ENCODE measurements around the gene DPP9. TPM values are rescaled to one million over a fixed set of nuclear protein-coding genes. Genes with fewer than 3 reads are reported as not detected.

The DPP9 gene
- total RNA-seq, 1 donor from 2014 or later, result 17.1 TPM

GRCh38 chr19:4654437-4655361 lies 68.9 kb downstream of the DPP9 start:
- Histone ChIP-seq H4K20me1 (ENCODE audit: low read depth) (peaks cover 2% of the 10 kb centered on the region), H3F3A (ENCODE audit: low read depth) (no peaks in the 10 kb centered on the region), H3K79me2 (ENCODE audit: low read depth) (no peaks in the 10 kb centered on the region), H3K27me3 (no peaks in the 10 kb centered on the region), H3K4me2 (no peak overlapping the region), H3K9me3 (ENCODE audit: low read depth) (no peaks in the 10 kb centered on the region), H3K9ac (no peak overlapping the region), H3K27ac (no peak overlapping the region), H3K4me3 (no peak overlapping the region), H3K36me3 (no peaks in the 10 kb centered on the region), H2AFZ (replicated peaks) (no peak overlapping the region), H3K4me1 (no peaks in the 10 kb centered on the region)
- Mint-ChIP-seq H3K36me3 (peaks cover 3% of the 10 kb centered on the region), H3K4me1 (no peaks in the 10 kb centered on the region), H3K27me3 (ENCODE audit: insufficient read depth, low read depth) (peaks cover 2% of the 10 kb centered on the region), H3K27ac (peak overlapping the region; percentile 19), H3K4me3 (no peak overlapping the region), H3K9me3 (no peaks in the 10 kb centered on the region)
- TF ChIP-seq CTCF (IDR thresholded peaks at IDR 0.05), result no peak
- no peak for TF ChIP-seq EZH2phosphoT487 (IDR thresholded peaks at IDR 0.05)
- TF ChIP-seq EZH2 (IDR thresholded peaks at IDR 0.05), result no peak
- no peak for DNase-seq (ENCODE audit: low spot score)

GRCh38 chr19:4653793-4654436 lies 69.7 kb downstream of the DPP9 start:
- H3K4me3 ChIP-seq, result no peak overlapping the region
- Mint-ChIP-seq H3K4me1 (no peaks in the 10 kb centered on the region), H3K9me3 (no peaks in the 10 kb centered on the region), H3K27ac (no peak overlapping the region), H3K36me3 (peaks cover 3% of the 10 kb centered on the region), H3K4me3 (no peak overlapping the region), H3K27me3 (ENCODE audit: insufficient read depth, low read depth) (peaks cover 5% of the 10 kb centered on the region)
- peaks cover 2% of the 10 kb centered on the region for H4K20me1 ChIP-seq (ENCODE audit: low read depth)
- H3K4me1 ChIP-seq, result no peaks in the 10 kb centered on the region
- no peaks in the 10 kb centered on the region for H3K79me2 ChIP-seq (ENCODE audit: low read depth)
- no peak overlapping the region for H3K27ac ChIP-seq
- no peak overlapping the region for H3K4me2 ChIP-seq
- H3K27me3 ChIP-seq, result no peaks in the 10 kb centered on the region
- no peaks in the 10 kb centered on the region for H3F3A ChIP-seq (ENCODE audit: low read depth)
- no peak overlapping the region for H2AFZ ChIP-seq (replicated peaks)
- no peak overlapping the region for H3K9ac ChIP-seq
- no peaks in the 10 kb centered on the region for H3K9me3 ChIP-seq (ENCODE audit: low read depth)
- DNase-seq (ENCODE audit: low spot score), result no peak
- no peaks in the 10 kb centered on the region for H3K36me3 ChIP-seq
- no peak for TF ChIP-seq EZH2 (IDR thresholded peaks at IDR 0.05)
- TF ChIP-seq CTCF (IDR thresholded peaks at IDR 0.05), result no peak
- no peak for TF ChIP-seq EZH2phosphoT487 (IDR thresholded peaks at IDR 0.05)

- Histone ChIP-seq H3K9ac (no peak overlapping the region), H3K79me2 (ENCODE audit: low read depth) (no peaks in the 10 kb centered on the region), H3K36me3 (no peaks in the 10 kb centered on the region), H3F3A (ENCODE audit: low read depth) (no peaks in the 10 kb centered on the region), H3K4me3 (no peak overlapping the region), H3K27me3 (no peaks in the 10 kb centered on the region), H3K27ac (no peak overlapping the region), H3K9me3 (ENCODE audit: low read depth) (no peaks in the 10 kb centered on the region), H3K4me1 (no peaks in the 10 kb centered on the region), H3K4me2 (no peak overlapping the region), H4K20me1 (ENCODE audit: low read depth) (peaks cover 6% of the 10 kb centered on the region), H2AFZ (replicated peaks) (no peak overlapping the region)
- Mint-ChIP-seq H3K27me3 (ENCODE audit: insufficient read depth, low read depth) (peaks cover 3% of the 10 kb centered on the region), H3K27ac (no peak overlapping the region), H3K4me1 (no peaks in the 10 kb centered on the region), H3K4me3 (no peak overlapping the region), H3K36me3 (peaks cover 3% of the 10 kb centered on the region), H3K9me3 (no peaks in the 10 kb centered on the region)
- TF ChIP-seq EZH2 (IDR thresholded peaks at IDR 0.05), result no peak
- TF ChIP-seq EZH2phosphoT487 (IDR thresholded peaks at IDR 0.05), result no peak
- no peak for TF ChIP-seq CTCF (IDR thresholded peaks at IDR 0.05)
- DNase-seq (ENCODE audit: low spot score), result no peak
Observed at GRCh38 chr19:4652075-4652474, 71.6 kb downstream of the DPP9 start.

Measured in neural progenitor cell (in vitro differentiated cells).